Rectal smooth muscle tissue (tissue), 1 donor: ENCODE measurements around the gene CHFR.
"Not testable (repeated sequence)": the region's sequence is repeated elsewhere in the genome, so short reads cannot be mapped to it uniquely, and the experiment has no call there.

ENCODE experiments used
- H3K27ac ChIP-seq: one replicate; pipeline ENCODE4 v1.7.0; 2013; ENCODE audit warnings: low read depth, low read length, inconsistent platforms
- H3K27me3 ChIP-seq: one replicate; pipeline ENCODE4 v1.7.0; 2013; ENCODE audit warnings: low read length; ENCODE audit not compliant: control insufficient read depth, insufficient read depth
- H3K36me3 ChIP-seq: one replicate; pipeline ENCODE4 v1.7.0; 2013; ENCODE audit warnings: low read length; ENCODE audit not compliant: control insufficient read depth, insufficient read depth
- H3K4me1 ChIP-seq: one replicate; pipeline ENCODE4 v1.7.0; 2013; ENCODE audit warnings: low read length; ENCODE audit not compliant: control insufficient read depth, insufficient read depth
- H3K4me3 ChIP-seq: one replicate; pipeline ENCODE4 v1.7.0; 2013; ENCODE audit warnings: low read length
- H3K9ac ChIP-seq: one replicate; pipeline ENCODE4 v1.7.0; 2013; ENCODE audit warnings: low read length

CHFR gene

GRCh38 chr12:132872073-132872855 lies 15.1 kb downstream of the CHFR start:
- H3K4me3 ChIP-seq, result no peak overlapping the region
- H3K27ac ChIP-seq, result no peak overlapping the region
- no peaks in the 10 kb centered on the region for H3K4me1 ChIP-seq
- H3K36me3 ChIP-seq, result peaks cover 20% of the 10 kb centered on the region
- H3K9ac ChIP-seq, result no peak overlapping the region
- H3K27me3 ChIP-seq, result no peaks in the 10 kb centered on the region

- Histone ChIP-seq H3K4me1 (no peaks in the 10 kb centered on the region), H3K36me3 (peaks cover 24% of the 10 kb centered on the region), H3K9ac (no peak overlapping the region), H3K4me3 (no peak overlapping the region), H3K27ac (no peak overlapping the region), H3K27me3 (no peaks in the 10 kb centered on the region)
Measured at GRCh38 chr12:132869551-132869950, 17.9 kb downstream of the CHFR start.

- no peaks in the 10 kb centered on the region for H3K4me1 ChIP-seq
- H3K4me3 ChIP-seq, result no peak overlapping the region
- H3K27me3 ChIP-seq, result no peaks in the 10 kb centered on the region
- H3K36me3 ChIP-seq, result peaks cover 16% of the 10 kb centered on the region
- H3K9ac ChIP-seq, result no peak overlapping the region
- no peak overlapping the region for H3K27ac ChIP-seq
Measured at GRCh38 chr12:132866251-132866828, 21.1 kb downstream of the CHFR start.

- no peak overlapping the region for H3K9ac ChIP-seq
Measured at GRCh38 chr12:132861558-132861957, 25.8 kb downstream of the CHFR start.

GRCh38 chr12:132858718-132859266 lies 28.6 kb downstream of the CHFR start:
- Histone ChIP-seq H3K9ac (no peak overlapping the region), H3K27ac (no peak overlapping the region), H3K36me3 (peaks cover 30% of the 10 kb centered on the region), H3K27me3 (no peaks in the 10 kb centered on the region), H3K4me3 (no peak overlapping the region), H3K4me1 (no peaks in the 10 kb centered on the region)

More at GRCh38 chr12:132861558-132861957, 25.8 kb downstream of the CHFR start:
- Histone ChIP-seq H3K27ac (no peak overlapping the region), H3K27me3 (no peaks in the 10 kb centered on the region), H3K4me3 (no peak overlapping the region), H3K36me3 (peaks cover 24% of the 10 kb centered on the region), H3K4me1 (no peaks in the 10 kb centered on the region)

- H3K27ac ChIP-seq, H3K27me3 ChIP-seq, H3K4me1 ChIP-seq, H3K4me3 ChIP-seq, H3K9ac ChIP-seq: not testable (repeated sequence)
- peaks cover 44% of the 10 kb centered on the region for H3K36me3 ChIP-seq
Measured at GRCh38 chr12:132857019-132857418, 30.4 kb downstream of the CHFR start.

- H3K27ac ChIP-seq, result no peak overlapping the region
- peaks cover 44% of the 10 kb centered on the region for H3K36me3 ChIP-seq
- no peaks in the 10 kb centered on the region for H3K4me1 ChIP-seq
- no peak overlapping the region for H3K4me3 ChIP-seq
- H3K27me3 ChIP-seq, result no peaks in the 10 kb centered on the region
- no peak overlapping the region for H3K9ac ChIP-seq
Measured at GRCh38 chr12:132856581-132856980, 30.8 kb downstream of the CHFR start.

- H3K4me3 ChIP-seq, H3K9ac ChIP-seq, H3K27ac ChIP-seq, H3K27me3 ChIP-seq, H3K4me1 ChIP-seq: not testable (repeated sequence)
- H3K36me3 ChIP-seq, result peaks cover 50% of the 10 kb centered on the region
Measured at GRCh38 chr12:132855211-132855610, 32.2 kb downstream of the CHFR start.

- Histone ChIP-seq H3K4me1 (no peaks in the 10 kb centered on the region), H3K36me3 (peaks cover 50% of the 10 kb centered on the region), H3K4me3 (no peak overlapping the region), H3K27ac (no peak overlapping the region), H3K27me3 (no peaks in the 10 kb centered on the region), H3K9ac (no peak overlapping the region)
Measured at GRCh38 chr12:132853285-132854092, 33.9 kb downstream of the CHFR start.

- Histone ChIP-seq H3K4me3 (no peak overlapping the region), H3K36me3 (peaks cover 49% of the 10 kb centered on the region), H3K27ac (no peak overlapping the region), H3K9ac (no peak overlapping the region), H3K27me3 (no peaks in the 10 kb centered on the region), H3K4me1 (no peaks in the 10 kb centered on the region)
Measured at GRCh38 chr12:132852496-132852895, 34.9 kb downstream of the CHFR start.

GRCh38 chr12:132851465-132851864 lies 35.9 kb downstream of the CHFR start:
- Histone ChIP-seq H3K27ac (no peak overlapping the region), H3K4me1 (no peaks in the 10 kb centered on the region), H3K4me3 (no peak overlapping the region), H3K36me3 (peaks cover 52% of the 10 kb centered on the region), H3K27me3 (no peaks in the 10 kb centered on the region), H3K9ac (no peak overlapping the region)

- no peaks in the 10 kb centered on the region for H3K27me3 ChIP-seq
- peaks cover 48% of the 10 kb centered on the region for H3K36me3 ChIP-seq
- no peak overlapping the region for H3K27ac ChIP-seq
- no peaks in the 10 kb centered on the region for H3K4me1 ChIP-seq
- no peak overlapping the region for H3K9ac ChIP-seq
- H3K4me3 ChIP-seq, result no peak overlapping the region
Measured at GRCh38 chr12:132850291-132850690, 37.1 kb downstream of the CHFR start.
